Effector memory CD8-positive, alpha-beta T cell (primary cell): ENCODE results near the gene KASH5.
A peak's percentile ranks its signal among the peaks of the same experiment; 100 is the strongest.
"Not testable (repeated sequence)": the region's sequence is repeated elsewhere in the genome, so short reads cannot be mapped to it uniquely, and the experiment has no call there.

Experiments used
- ATAC-seq: fragments of 150-1000 bp; cut with Tn5 transposase; replicated peaks from 2 replicates; pipeline ENCODE4 v1.10.0; 2021; ENCODE audit warnings: mild to moderate bottlenecking, moderate library complexity
- DNase-seq, 3 experiments: peaks; one replicate each; pipeline ENCODE4 v3.0.0; 2021
- H3K27ac Mint-ChIP-seq, 2 donors: one replicate each; pipeline ENCODE4 v1.8.0; 2022; ENCODE audit warnings: mild to moderate bottlenecking in 2 of 2, mixed read lengths in 2 of 2, moderate library complexity in 2 of 2
- H3K27me3 Mint-ChIP-seq, 2 donors: one replicate each; pipeline ENCODE4 v1.8.0; 2022; ENCODE audit warnings: mixed read lengths in 2 of 2
- H3K36me3 Mint-ChIP-seq: one replicate; pipeline ENCODE4 v1.8.0; 2022; ENCODE audit warnings: mild to moderate bottlenecking, moderate library complexity, mixed read lengths; ENCODE audit not compliant: insufficient read depth
- H3K4me1 Mint-ChIP-seq, 2 donors: one replicate each; pipeline ENCODE4 v1.8.0; 2022; ENCODE audit warnings: low read depth in 2 of 2, mixed read lengths in 2 of 2
- H3K4me3 Mint-ChIP-seq, 2 donors: one replicate each; pipeline ENCODE4 v1.8.0; 2022; ENCODE audit warnings: mild to moderate bottlenecking in 2 of 2, mixed read lengths in 2 of 2, moderate library complexity in 2 of 2
- H3K9me3 Mint-ChIP-seq, 2 donors: one replicate each; pipeline ENCODE4 v1.8.0; 2022; ENCODE audit warnings: mixed read lengths in 2 of 2

Gene KASH5

GRCh38 chr19:49435670-49436069, 47.6 kb downstream of the KASH5 start:
- H3K9me3 Mint-ChIP-seq = no peaks in the 10 kb centered on the region
- no peak overlapping the region for H3K27ac Mint-ChIP-seq
- ATAC-seq = no peak
- peaks cover 5% of the 10 kb centered on the region for H3K36me3 Mint-ChIP-seq
- no peak for DNase-seq
- H3K4me1 Mint-ChIP-seq = peaks cover 13 to 23% of the 10 kb centered on the region in 2 donors
- H3K27me3 Mint-ChIP-seq = peaks cover 91 to 100% of the 10 kb centered on the region in 2 donors
- peak overlapping the region in 1 of 2 donors; percentile 15 for H3K4me3 Mint-ChIP-seq

- peaks cover 17 to 25% of the 10 kb centered on the region in 2 donors for H3K4me1 Mint-ChIP-seq
- no peak overlapping the region for H3K27ac Mint-ChIP-seq
- peak in 1 of 3 experiments; percentile 41 for DNase-seq
- H3K27me3 Mint-ChIP-seq = peaks cover 94 to 100% of the 10 kb centered on the region in 2 donors
- peaks cover 5% of the 10 kb centered on the region for H3K36me3 Mint-ChIP-seq
- no peaks in the 10 kb centered on the region for H3K9me3 Mint-ChIP-seq
- ATAC-seq = peak; percentile 31
- no peak overlapping the region for H3K4me3 Mint-ChIP-seq
Measured at GRCh38 chr19:49436381-49437017, 48.5 kb downstream of the KASH5 start.

- ATAC-seq (no peak), DNase-seq (no peak)
- no peaks in the 10 kb centered on the region for H3K9me3 Mint-ChIP-seq
- H3K4me1 Mint-ChIP-seq = peaks cover 24 to 29% of the 10 kb centered on the region in 2 donors
- no peak overlapping the region for H3K27ac Mint-ChIP-seq
- H3K27me3 Mint-ChIP-seq = peaks cover 96 to 100% of the 10 kb centered on the region in 2 donors
- no peak overlapping the region for H3K4me3 Mint-ChIP-seq
- H3K36me3 Mint-ChIP-seq = peaks cover 5% of the 10 kb centered on the region
Measured at GRCh38 chr19:49437231-49437630, 49.2 kb downstream of the KASH5 start.

GRCh38 chr19:49438261-49438660, 50.2 kb downstream of the KASH5 start:
- peaks cover 28 to 29% of the 10 kb centered on the region in 2 donors for H3K4me1 Mint-ChIP-seq
- DNase-seq = no peak
- peaks cover 6% of the 10 kb centered on the region for H3K36me3 Mint-ChIP-seq
- ATAC-seq = no peak
- peaks cover 90 to 96% of the 10 kb centered on the region in 2 donors for H3K27me3 Mint-ChIP-seq
- no peak overlapping the region for H3K27ac Mint-ChIP-seq
- no peak overlapping the region for H3K4me3 Mint-ChIP-seq
- no peaks in the 10 kb centered on the region for H3K9me3 Mint-ChIP-seq

GRCh38 chr19:49439836-49440235, 51.8 kb downstream of the KASH5 start:
- ATAC-seq = no peak
- H3K27ac Mint-ChIP-seq = no peak overlapping the region
- no peak overlapping the region for H3K4me3 Mint-ChIP-seq
- no peak for DNase-seq
- H3K9me3 Mint-ChIP-seq = no peaks in the 10 kb centered on the region
- H3K27me3 Mint-ChIP-seq = peaks cover 76 to 80% of the 10 kb centered on the region in 2 donors
- H3K4me1 Mint-ChIP-seq = peaks cover 32 to 40% of the 10 kb centered on the region in 2 donors
- H3K36me3 Mint-ChIP-seq = peaks cover 13% of the 10 kb centered on the region

- H3K27ac Mint-ChIP-seq = no peak overlapping the region
- H3K36me3 Mint-ChIP-seq = peaks cover 11% of the 10 kb centered on the region
- H3K9me3 Mint-ChIP-seq = no peaks in the 10 kb centered on the region
- H3K4me3 Mint-ChIP-seq = peak overlapping the region; percentile 37 to 46
- H3K4me1 Mint-ChIP-seq = peaks cover 29 to 39% of the 10 kb centered on the region in 2 donors
- ATAC-seq = no peak
- no peak for DNase-seq
- peaks cover 68 to 72% of the 10 kb centered on the region in 2 donors for H3K27me3 Mint-ChIP-seq
Measured at GRCh38 chr19:49440439-49441209, 52.6 kb downstream of the KASH5 start.

- peaks cover 18% of the 10 kb centered on the region for H3K36me3 Mint-ChIP-seq
- H3K4me3 Mint-ChIP-seq = peak within 1 kb of the TSS; percentile 77 to 79
- ATAC-seq (no peak), DNase-seq (no peak)
- peaks cover 61 to 64% of the 10 kb centered on the region in 2 donors for H3K27me3 Mint-ChIP-seq
- peaks cover 26 to 33% of the 10 kb centered on the region in 2 donors for H3K4me1 Mint-ChIP-seq
- no peaks in the 10 kb centered on the region for H3K9me3 Mint-ChIP-seq
- peak within 1 kb of the TSS in 1 of 2 donors; percentile 23 for H3K27ac Mint-ChIP-seq
Measured at GRCh38 chr19:49441210-49441959, 53.3 kb downstream of the KASH5 start, which contains the start of gene SLC17A7. Gene SLC17A7, minus strand, starts transcription at chr19:49441527. Its CDS starts 148 bp downstream, at chr19:49441379.

GRCh38 chr19:49441960-49442350, 53.9 kb downstream of the KASH5 start:
- Mint-ChIP-seq H3K36me3 (peaks cover 18% of the 10 kb centered on the region), H3K9me3 (no peaks in the 10 kb centered on the region), H3K4me1 (peaks cover 24 to 31% of the 10 kb centered on the region in 2 donors), H3K4me3 (peak overlapping the region; percentile 77 to 79), H3K27ac (peak overlapping the region in 1 of 2 donors; percentile 23), H3K27me3 (peaks cover 55 to 59% of the 10 kb centered on the region in 2 donors)
- no peak for ATAC-seq
- no peak for DNase-seq

- Mint-ChIP-seq H3K4me1 (peaks cover 23 to 30% of the 10 kb centered on the region in 2 donors), H3K27ac (peak overlapping the region in 1 of 2 donors; percentile 23), H3K4me3 (peak overlapping the region; percentile 77 to 79), H3K27me3 (peaks cover 51 to 55% of the 10 kb centered on the region in 2 donors), H3K9me3 (no peaks in the 10 kb centered on the region), H3K36me3 (peaks cover 18% of the 10 kb centered on the region)
- ATAC-seq (no peak), DNase-seq (no peak)
Measured at GRCh38 chr19:49442354-49442753, 54.3 kb downstream of the KASH5 start.

GRCh38 chr19:49442771-49443365, 54.8 kb downstream of the KASH5 start:
- no peaks in the 10 kb centered on the region for H3K9me3 Mint-ChIP-seq
- no peak for DNase-seq
- peaks cover 46 to 50% of the 10 kb centered on the region in 2 donors for H3K27me3 Mint-ChIP-seq
- peaks cover 23 to 34% of the 10 kb centered on the region in 2 donors for H3K4me1 Mint-ChIP-seq
- peak overlapping the region; percentile 46 to 87 for H3K27ac Mint-ChIP-seq
- peaks cover 18% of the 10 kb centered on the region for H3K36me3 Mint-ChIP-seq
- H3K4me3 Mint-ChIP-seq = peak overlapping the region; percentile 77 to 79
- peak; percentile 15 for ATAC-seq

GRCh38 chr19:49443366-49444099, 55.5 kb downstream of the KASH5 start:
- Mint-ChIP-seq H3K9me3 (no peaks in the 10 kb centered on the region), H3K36me3 (peaks cover 22% of the 10 kb centered on the region), H3K4me1 (peaks cover 26 to 40% of the 10 kb centered on the region in 2 donors), H3K4me3 (peak overlapping the region; percentile 77 to 79), H3K27me3 (peaks cover 39 to 43% of the 10 kb centered on the region in 2 donors), H3K27ac (peak overlapping the region; percentile 46 to 87)
- ATAC-seq = peak; percentile 90
- DNase-seq = peak; percentile 92 to 94 (median 93)

GRCh38 chr19:49444100-49444700, 56.2 kb downstream of the KASH5 start:
- not testable (repeated sequence) for DNase-seq, ATAC-seq, H3K9me3 Mint-ChIP-seq
- H3K4me3 Mint-ChIP-seq = peak overlapping the region; percentile 77 to 79
- H3K4me1 Mint-ChIP-seq = peaks cover 28 to 46% of the 10 kb centered on the region in 2 donors
- peaks cover 28% of the 10 kb centered on the region for H3K36me3 Mint-ChIP-seq
- peak overlapping the region; percentile 46 to 87 for H3K27ac Mint-ChIP-seq
- peaks cover 33 to 36% of the 10 kb centered on the region in 2 donors for H3K27me3 Mint-ChIP-seq
